Right ventricle myocardium inferior (tissue), 1 donor: Measurements from ENCODE around the gene WDPCP. TPM values are rescaled to one million over a fixed set of nuclear protein-coding genes. Genes with fewer than 3 reads are reported as not detected.
A peak's percentile ranks its signal among the peaks of the same experiment; 100 is the strongest.
"Not testable (repeated sequence)": the region's sequence is repeated elsewhere in the genome, so short reads cannot be mapped to it uniquely, and the experiment has no call there.

Source experiments
- ATAC-seq: fragments of 200-7000 bp; cut with Tn5 transposase; one replicate; pipeline ENCODE4 v1.9.1; 2020; ENCODE audit warnings: mild to moderate bottlenecking, moderate library complexity
- DNase-seq: peaks from one replicate; pipeline ENCODE4 v3.0.0; 2021; ENCODE audit errors: missing footprints
- intact Hi-C: fragments of 100-400 bp; cut with DNase I; formaldehyde crosslinking; loops from one replicate; pipeline ENCODE4 v1.11.0; 2022
- long read RNA-seq: library from polyadenylated mRNA; unstranded; transcript quantifications from one replicate; pipeline ENCODE4 v2.0.0, GENCODE V29; 2021
- total RNA-seq: library from RNA; stranded (reverse); fragmentation: NEBNext Ultra II Directional; extraction: Animal tissue kit (Norgen Biotek cat#: 25700); gene quantifications from one replicate; pipeline ENCODE4 v1.2.1, GENCODE V29; 2021
- donor health status: DM: no; HTN: yes; CAD: no; lungs with severe emphysema.

WDPCP gene, protein sequence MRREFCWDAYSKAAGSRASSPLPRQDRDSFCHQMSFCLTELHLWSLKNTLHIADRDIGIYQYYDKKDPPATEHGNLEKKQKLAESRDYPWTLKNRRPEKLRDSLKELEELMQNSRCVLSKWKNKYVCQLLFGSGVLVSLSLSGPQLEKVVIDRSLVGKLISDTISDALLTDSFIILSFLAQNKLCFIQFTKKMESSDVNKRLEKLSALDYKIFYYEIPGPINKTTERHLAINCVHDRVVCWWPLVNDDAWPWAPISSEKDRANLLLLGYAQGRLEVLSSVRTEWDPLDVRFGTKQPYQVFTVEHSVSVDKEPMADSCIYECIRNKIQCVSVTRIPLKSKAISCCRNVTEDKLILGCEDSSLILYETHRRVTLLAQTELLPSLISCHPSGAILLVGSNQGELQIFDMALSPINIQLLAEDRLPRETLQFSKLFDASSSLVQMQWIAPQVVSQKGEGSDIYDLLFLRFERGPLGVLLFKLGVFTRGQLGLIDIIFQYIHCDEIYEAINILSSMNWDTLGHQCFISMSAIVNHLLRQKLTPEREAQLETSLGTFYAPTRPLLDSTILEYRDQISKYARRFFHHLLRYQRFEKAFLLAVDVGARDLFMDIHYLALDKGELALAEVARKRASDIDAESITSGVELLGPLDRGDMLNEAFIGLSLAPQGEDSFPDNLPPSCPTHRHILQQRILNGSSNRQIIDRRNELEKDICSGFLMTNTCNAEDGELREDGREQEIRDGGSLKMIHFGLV
- total RNA-seq = 13.5 TPM
- long read RNA-seq, partial matches to known transcripts = 0 of 5 reads
- long read RNA-seq, other reads (novel, unspliced or antisense) = 2 of 5 reads

DNA sequence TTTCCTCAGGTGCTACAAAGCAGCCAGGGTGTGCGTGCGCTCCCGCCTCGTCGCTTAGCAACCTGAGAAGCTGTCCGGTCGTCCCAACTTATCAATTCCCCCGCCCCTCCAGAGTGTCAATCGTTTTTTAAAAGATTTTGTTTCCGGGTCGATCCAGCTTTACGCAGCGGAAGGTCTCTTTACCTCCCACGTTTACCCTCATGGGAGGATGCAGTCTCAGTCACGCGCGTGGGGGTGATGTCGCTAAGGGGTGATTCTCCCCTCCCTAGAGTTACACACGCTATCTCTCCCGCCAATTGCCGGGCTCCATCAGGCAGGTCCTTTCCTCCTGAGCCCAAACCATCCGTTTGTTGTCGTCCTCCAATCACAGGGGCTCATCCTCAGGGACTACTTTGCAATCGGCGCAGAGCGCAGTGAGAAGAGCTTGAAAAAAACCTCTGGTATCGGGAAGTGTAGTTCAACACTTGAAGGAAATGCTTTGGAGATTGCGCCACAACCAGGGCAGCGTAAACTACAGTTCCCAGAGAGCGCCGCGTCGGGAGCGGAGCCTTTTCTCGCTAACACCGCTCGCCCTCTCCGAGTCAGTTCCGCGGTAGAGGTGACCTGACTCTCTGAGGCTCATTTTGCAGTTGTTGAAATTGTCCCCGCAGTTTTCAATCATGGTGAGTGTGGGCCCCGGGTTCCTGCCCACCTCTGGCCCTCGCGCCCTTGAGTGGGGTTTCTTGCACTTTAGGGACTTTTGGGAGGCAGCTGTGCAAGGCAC lies at the start of gene WDPCP, which contains the start of gene MDH1:
WDPCP (minus strand) TSS at position 93 of the 763 bp plus-strand sequence. CDS start 206 bp downstream, outside the sequence.
MDH1 (plus strand) TSS at position 579 of the 763 bp plus-strand sequence; CDS start at position 660, 81 bp downstream.
- intact Hi-C loops = loop anchor here (2.0 to 10.0 kb wide), 3 partner anchors 44 to 254 kb away; partner anchors contain the start of gene UGP2

DNA sequence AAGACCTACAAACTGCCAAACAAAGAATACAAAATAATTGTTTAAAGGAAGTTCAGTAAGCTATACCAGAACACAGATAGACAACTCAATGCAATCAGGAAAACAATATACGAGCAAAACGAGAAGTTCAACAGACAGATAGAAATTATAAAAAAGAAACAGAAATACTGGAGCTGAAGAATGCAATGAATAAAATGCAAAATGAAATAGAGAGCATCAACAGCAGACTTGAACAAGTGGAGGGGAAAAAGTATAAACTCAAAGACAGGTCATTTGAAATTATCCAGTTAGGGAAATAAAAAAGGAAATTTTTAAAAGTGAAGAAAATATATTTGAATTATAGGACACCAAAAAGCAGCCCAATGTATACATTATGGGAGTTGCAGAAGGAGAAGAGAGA lies 44.1 kb upstream of the WDPCP start:
- ATAC-seq (no peak), DNase-seq (no peak)
- intact Hi-C loops = no loop called here

More for the DNA sequence above, at the start of gene WDPCP, which contains the start of gene MDH1:
- DNase-seq (peak; percentile 95), ATAC-seq (peak; percentile 96)

DNA sequence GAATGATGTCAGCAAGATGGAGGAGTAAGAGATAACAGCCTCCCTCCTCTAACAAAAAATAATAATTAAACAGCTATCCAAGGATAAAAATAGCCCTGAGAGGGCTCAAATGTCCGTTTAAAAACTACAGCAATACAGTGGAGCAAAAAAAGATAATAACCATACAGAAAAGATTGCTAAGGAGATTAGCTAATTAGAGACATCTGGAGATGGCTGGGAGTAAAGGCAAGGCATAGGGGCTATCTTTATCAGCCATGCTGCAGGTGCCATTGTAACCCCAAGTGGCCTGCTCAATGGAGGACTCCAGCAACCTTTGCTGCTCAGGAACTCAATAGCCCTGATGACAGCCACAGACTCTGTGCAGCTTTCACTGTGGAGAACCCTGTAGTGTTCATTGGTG lies 43.2 kb upstream of the WDPCP start:
- DNase-seq (no peak), ATAC-seq (no peak)
- intact Hi-C loops = no loop called here

DNA sequence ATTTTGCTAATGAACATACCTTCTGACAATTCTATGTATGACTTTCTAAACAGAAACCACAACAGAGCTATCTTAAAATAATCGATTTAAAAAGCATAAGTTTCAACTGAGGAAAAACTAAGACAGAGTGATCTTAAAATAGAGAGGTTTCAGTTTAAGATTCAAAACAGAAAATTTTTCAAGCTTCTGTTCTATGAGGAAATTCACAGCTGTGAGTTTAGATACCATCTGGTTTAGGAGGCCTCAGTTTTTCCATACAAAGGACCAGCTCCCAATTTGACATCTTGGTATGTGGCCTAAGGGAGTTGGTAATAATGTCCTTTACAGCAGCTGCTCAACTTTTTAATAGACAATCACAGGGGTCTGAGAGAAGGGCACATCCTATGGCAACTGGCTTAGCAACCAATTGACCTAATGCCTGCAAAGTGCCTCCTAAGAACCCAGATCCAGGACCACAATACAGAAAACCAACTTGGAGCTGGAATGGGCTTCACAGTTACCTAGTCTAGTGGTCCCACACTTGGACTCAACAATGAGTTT lies 40.2 kb upstream of the WDPCP start:
- ATAC-seq (no peak), DNase-seq (no peak)
- intact Hi-C loops = no loop called here

DNA sequence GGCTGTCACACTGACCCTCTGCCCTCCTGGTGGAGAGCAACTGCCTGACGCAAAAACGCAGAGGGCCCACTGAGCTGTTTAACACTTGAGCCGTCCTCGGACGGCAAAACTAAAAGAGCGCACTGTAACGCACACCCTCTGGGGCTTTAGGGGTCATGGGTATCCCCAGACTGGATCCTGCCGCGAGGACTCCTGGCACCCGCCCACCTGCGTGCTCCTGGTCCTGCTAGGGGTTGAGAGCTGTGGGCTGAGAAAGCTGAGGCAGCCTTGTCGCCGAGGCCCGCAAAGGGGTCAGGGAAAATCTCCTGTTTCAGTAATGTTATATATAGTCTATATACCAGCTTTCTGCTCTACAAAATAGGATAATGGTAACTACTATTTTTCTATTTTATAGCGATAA lies 39.6 kb upstream of the WDPCP start:
- ATAC-seq (no peak), DNase-seq (no peak)
- intact Hi-C loops = no loop called here

DNA sequence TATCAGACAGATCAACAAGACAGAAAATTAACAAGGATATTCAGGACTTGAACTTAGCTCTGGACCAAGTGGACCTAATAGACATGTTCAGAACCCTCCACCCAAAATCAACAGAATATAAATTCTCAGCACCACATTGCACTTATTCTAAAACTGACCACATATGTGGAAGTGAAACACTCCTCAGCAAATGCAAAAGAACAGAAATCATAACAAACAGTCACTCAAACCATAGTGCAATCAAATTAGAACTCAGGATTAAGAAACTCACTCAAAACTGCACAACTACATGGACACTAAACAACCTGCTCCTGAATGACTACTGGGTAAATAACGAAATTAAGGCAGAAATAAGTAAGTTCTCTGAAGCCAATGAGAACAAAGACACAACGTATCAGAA lies 35.5 kb upstream of the WDPCP start:
- intact Hi-C loops, ATAC-seq, DNase-seq: not testable (repeated sequence)

DNA sequence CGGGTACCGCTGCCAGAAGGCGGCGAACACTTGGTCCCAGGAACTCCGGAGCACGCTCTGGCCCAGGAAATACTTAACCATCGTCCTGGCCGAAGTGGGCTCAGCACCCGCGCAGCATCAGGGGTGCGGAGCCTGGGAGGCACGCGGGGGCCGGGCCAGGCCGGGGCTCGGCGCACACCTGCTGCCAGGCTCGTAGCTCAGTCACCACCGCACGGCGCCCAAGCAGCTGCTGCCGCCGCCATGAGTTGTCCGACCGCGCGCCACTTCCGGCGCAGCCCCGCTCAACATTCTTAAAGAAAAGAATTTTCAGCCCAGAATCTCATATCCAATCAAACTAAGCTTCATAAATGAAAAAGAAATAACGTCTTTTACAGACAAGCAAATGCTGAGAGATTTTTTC lies 34.5 kb upstream of the WDPCP start:
- DNase-seq (no peak), ATAC-seq (no peak)

DNA sequence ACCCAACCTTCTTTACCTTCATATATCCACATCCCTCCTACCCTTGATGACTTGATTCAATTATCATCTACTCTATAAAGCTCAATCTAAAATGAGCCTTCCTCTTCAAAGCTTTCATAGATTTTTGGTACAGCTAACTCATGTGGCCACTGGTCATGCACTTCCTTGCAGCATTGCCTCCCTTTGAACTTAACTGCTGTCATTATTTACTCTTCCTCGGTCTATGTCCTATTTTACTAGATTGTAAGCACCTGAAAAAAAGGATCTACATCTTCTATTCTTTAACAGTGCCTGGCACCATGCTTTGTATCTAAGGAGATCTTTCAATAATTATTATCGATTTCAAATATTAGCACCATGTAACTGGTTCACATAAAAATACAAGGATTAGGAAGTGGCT lies 31.1 kb upstream of the WDPCP start:
- ATAC-seq (no peak), DNase-seq (no peak)
- intact Hi-C loops = no loop called here

More for the DNA sequence above, 34.5 kb upstream of the WDPCP start:
- intact Hi-C loops = no loop called here

DNA sequence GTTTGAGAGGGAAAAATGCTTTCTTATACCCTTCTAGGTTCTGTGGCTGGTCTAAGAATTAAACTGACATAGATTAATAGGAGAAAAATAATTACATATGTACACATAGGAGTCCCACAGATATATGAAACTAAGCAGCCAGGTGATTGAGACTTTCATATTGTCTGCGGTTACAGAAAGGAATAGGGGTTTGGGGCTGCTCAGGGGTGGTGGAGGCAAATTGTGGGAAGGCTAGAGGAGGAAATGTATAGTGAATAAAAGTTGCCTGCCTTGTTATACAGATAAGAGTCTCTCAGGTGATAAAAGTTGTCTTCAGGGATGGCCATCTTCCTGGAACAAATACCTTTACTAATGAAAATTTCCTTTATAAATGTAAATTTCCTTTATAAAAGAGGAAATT lies 29.1 kb upstream of the WDPCP start:
- DNase-seq (no peak), ATAC-seq (no peak)
- intact Hi-C loops = no loop called here

DNA sequence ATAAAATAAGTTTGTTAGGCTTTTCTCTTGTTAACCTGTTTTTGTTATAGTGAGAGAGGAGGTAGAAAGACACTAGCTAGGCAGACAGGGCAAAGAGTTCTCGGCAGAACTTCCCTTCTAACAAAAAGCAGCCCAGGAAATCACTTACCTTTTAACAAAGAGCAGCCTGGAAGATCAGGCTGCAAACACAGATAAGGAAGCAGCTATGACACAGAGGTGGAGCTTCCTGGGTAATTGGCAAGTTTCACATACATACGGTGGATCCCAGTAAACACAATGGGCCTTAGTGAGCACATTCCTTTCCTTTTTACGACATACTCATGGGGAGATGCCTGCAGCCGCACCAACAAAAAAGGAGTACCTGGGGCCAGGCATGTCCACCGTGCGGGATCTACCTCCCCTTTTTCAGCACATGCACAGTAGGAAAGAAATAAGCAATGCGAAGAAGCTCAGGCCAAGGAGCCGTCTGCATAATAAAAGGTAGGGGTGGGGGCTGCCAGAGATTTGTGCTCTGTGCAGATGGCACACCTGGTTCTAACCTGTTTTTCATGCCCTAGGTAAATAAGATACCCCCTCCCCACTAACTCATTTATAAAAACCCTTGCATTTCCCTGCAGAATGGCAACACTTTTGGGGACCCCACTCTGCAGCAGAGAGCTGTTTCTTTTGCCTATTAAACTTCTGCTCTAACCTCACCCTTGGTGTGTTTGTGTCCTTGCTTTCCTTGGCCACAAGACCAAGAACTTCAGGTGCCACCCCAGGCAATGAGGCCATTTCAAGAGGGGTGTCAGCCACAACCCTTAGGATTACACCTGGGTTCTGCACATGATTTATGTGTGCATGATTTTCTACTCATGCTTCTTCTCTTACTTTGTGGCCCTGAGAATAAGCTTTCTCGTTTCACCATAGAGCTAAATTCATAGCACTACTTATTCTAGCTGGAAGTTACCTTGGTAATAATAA lies 27.0 kb upstream of the WDPCP start:
- intact Hi-C loops = no loop called here
- DNase-seq (no peak), ATAC-seq (no peak)

DNA sequence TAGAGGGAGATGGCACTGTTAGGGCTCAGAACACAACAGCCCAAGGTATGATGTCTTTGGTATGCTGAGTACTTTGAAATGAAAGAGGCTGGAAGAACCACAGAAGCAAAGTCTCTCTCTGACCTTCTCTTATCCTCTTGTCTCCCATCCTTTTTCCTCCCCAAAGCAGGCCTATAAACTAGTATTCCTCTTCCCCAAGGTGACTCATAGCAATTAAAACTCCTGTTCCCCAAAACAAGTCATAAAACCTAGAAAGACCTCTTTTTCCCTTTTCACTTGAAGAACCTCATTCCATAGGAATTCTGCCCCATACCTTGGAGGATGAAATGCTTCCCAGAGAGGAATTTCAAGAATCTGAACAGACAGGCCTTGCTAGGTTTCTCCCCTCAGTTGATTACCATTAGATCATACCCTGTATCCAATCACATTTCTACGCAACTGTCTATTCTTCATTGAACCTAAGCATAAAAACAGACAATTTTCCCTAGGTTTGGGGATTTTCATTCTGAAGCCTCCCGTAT lies 26.2 kb upstream of the WDPCP start:
- intact Hi-C loops = no loop called here
- ATAC-seq (no peak), DNase-seq (no peak)

DNA sequence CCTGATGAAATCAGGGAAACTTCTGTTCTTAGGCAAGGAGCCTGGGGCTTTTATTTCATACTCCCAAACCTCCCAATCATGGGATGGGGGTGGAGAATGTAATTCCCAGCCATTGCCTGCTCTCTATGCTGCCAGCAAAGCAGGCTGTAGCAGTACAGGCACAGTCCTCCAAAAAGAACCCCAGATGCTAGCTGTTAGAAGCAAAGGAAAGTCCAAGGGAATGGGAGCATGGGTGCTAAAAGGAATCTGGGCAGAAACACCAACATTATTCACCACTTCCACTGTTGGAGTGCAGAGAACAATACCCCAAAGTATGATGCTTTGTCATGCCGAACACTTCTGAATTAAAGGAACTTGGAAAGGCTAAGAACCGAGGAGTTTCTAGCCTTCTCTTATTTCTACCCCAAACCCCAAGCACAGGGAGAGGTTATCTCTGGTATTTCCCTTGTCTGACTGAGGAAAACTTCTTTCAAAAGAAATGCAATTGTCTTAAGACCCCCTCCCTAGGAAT lies 25.2 kb upstream of the WDPCP start:
- DNase-seq (no peak), ATAC-seq (no peak)
- intact Hi-C loops = no loop called here

DNA sequence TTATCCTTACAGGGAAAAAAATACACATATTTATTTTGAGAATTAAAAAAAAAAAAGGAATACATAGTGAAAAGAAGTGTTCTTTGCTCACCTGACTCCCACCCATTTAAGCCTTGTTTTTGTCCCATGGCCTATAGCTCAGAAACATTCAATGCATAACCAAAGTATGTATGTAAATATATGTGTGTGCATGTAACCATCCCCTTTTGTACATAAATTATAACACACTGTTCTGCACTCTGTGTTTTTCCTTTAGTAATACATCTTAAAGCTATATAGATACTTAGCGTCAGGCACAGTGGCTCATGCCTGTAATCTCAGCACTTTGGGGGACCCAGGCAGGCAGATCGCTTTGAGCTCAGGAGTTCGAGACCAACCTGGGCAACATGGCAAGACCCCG lies 22.2 kb upstream of the WDPCP start:
- intact Hi-C loops = no loop called here
- ATAC-seq (no peak), DNase-seq (no peak)

DNA sequence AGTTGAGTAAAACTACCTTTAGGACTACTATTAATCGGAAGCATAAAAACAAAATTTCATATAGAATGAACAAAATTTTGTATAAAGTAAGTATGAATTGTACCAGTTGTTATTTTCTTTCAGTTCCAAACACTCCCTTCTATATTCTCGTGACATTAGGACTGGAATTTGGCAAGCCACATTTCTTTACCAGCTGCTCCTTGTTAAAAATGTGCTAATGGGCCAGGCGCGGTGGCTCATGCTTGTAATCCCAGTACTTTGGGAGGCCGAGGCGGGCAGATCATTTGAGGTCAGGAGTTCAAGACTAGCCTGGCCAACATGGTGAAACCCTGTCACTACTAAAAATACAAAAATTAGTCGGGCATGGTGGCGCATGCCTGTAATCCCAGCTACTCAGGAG lies 20.6 kb upstream of the WDPCP start:
- DNase-seq, intact Hi-C loops, ATAC-seq: not testable (repeated sequence)

DNA sequence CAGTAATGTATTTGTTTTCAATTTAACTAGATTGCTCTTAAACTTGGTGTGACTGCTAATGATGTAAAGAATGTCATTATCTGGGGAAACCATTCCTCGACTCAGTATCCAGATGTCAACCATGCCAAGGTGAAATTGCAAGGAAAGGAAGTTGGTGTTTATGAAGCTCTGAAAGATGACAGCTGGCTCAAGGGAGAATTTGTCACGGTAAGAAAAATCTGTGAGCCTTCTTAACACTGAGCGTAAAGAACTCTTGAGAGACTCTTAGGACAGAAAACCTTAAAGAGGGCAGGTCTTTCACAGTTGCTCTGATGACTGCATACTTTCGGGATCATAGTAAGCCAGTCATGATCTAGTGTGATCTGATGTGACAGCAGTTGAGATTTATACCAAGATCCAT lies 16.4 kb upstream of the WDPCP start:
- ATAC-seq (no peak), DNase-seq (no peak)
- intact Hi-C loops = no loop called here

DNA sequence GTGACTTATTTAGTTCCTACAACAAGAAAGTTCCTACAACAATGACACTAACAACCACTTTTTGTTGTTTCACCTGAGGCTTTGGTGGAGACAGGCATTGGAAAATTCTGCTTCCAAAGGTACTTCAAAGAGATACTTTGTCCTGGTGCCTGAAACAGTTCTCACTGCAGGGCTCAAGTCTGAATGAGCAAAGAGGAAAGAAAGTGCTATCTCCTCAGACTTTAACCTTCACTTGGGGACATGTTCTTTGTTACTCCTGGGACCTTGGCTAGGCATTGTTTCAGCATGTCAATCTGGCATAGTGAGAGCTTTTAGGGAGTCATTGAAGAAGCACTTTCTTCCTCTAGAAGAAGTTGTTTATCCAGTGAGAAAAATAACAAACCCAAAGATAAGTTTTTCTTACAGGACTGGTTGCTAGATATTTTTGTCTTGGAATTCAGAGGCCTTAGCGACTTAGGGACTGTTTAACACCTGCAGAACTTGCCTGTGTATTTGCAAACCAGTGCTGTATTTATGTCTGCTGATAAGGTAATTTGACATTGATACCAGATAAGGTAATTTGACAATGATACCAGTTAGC lies 12.7 kb upstream of the WDPCP start:
- ATAC-seq (peak; percentile 10), DNase-seq (no peak)
- intact Hi-C loops = no loop called here

DNA sequence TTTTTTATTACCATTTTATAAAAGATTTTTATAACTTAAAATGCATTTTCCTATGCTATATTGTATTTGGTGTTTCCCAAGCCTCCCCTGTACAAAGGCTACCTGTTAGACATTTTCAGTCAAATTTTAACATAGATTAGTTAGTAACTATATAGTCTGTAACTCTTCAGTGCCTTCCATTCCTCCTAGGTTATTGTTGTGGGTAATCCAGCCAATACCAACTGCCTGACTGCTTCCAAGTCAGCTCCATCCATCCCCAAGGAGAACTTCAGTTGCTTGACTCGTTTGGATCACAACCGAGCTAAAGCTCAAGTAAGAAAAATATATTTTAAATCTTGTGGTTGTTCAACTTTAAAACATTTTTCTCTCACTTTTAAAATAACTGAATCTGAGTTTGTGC lies 10.7 kb upstream of the WDPCP start:
- intact Hi-C loops = loop anchor here (10.0 kb wide), 1 partner anchor 416 kb away; the partner anchor contains the start of gene VPS54
- ATAC-seq = no peak
- DNase-seq = no peak
